ENCODE data around the gene CD7. TPM values are rescaled to one million over a fixed set of nuclear protein-coding genes. Genes with fewer than 3 reads are reported as not detected.

CD7 gene
- total RNA-seq, 1 donor from 2014 or later, result 1.0 TPM

DNA sequence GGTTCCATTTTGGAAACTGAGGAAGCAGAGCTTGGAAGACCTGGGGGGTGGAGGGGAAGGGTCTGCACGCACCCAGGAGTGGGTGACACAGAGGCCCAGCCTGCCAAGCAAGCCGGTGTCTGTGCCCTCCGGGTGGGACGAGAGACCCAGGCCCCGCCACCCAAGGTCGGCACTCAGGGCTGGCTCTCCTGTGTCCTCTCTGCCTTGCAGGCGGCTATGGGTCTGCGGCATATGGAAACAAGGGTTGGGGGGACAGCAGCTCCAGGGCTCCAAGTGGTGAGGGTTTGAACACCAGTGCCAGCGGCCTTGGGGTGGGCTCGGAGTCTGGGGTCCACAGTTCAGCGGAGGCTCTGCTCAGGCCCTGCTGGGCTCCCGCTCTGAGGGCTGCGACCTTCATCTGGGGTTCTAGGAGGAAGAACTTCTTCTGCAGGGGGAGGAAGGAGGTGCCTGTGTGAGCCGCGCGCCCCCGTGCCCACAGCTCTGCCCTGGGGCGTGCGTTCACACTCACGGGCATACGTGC lies 4.6 kb upstream of the CD7 start:
- DNase-seq (ENCODE audit: extremely low spot score, unreplicated experiment), result no peak
- H3K4me1 Mint-ChIP-seq (ENCODE audit: unreplicated experiment), result peaks cover 1% of the 10 kb centered on the region
- TF ChIP-seq, protein P1, sequence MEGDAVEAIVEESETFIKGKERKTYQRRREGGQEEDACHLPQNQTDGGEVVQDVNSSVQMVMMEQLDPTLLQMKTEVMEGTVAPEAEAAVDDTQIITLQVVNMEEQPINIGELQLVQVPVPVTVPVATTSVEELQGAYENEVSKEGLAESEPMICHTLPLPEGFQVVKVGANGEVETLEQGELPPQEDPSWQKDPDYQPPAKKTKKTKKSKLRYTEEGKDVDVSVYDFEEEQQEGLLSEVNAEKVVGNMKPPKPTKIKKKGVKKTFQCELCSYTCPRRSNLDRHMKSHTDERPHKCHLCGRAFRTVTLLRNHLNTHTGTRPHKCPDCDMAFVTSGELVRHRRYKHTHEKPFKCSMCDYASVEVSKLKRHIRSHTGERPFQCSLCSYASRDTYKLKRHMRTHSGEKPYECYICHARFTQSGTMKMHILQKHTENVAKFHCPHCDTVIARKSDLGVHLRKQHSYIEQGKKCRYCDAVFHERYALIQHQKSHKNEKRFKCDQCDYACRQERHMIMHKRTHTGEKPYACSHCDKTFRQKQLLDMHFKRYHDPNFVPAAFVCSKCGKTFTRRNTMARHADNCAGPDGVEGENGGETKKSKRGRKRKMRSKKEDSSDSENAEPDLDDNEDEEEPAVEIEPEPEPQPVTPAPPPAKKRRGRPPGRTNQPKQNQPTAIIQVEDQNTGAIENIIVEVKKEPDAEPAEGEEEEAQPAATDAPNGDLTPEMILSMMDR (IDR thresholded peaks at IDR 0.05), result no peak
- H3K9me3 Mint-ChIP-seq (ENCODE audit: unreplicated experiment), result no peaks in the 10 kb centered on the region
- no peak overlapping the region for H3K4me3 Mint-ChIP-seq (ENCODE audit: unreplicated experiment)
- H3K36me3 Mint-ChIP-seq (ENCODE audit: unreplicated experiment), result no peaks in the 10 kb centered on the region
- no peak overlapping the region for H3K27ac Mint-ChIP-seq (ENCODE audit: unreplicated experiment)
- H3K27me3 Mint-ChIP-seq (ENCODE audit: unreplicated experiment), result no peaks in the 10 kb centered on the region

DNA sequence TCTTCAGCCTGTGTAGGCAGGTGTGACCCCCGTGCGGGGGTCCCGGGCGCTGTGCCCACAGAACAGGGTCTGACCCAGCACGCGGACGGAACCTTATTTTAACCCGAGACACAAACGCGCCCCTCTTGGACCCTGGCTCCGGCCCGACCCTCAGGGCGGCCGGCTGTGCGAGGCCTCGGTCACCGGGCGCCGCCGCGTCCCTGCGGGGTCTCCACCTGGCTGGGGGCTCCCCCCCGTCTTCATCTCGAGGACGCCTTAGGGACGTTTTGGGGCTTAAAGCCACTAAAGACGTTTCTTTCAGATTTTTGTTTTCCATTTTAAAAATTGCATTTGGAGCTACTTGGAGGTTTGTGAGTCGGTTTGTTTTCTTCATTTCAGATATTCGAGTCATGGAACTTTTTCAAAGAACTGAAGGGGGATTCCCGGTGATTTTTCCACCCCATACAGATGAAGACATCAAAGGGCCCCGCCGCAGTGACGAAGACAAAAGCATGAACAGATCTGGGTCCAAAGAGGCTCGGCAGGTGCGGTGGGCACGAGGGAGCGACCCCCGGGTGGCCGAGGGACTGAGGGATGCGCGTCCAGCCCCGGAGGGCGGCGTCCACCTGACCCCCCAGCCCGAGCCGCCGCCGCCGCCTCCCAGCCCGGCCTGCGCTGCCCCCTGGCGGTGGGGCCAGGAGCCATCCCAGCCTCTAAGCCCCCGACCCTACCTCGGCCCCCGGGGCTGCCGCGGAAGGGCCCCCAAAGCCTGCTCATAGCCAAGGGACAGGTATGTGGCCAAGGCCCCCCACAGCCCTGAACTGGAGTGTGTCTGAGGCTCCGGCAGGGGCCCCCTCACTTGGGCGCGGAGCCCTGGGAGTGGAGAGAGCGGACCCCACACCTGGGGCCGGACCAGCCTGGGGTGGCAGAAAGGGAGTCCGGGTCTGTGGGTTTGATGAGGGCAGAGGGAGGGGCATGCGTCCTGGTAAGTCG lies 3.8 kb upstream of the CD7 start:
- Mint-ChIP-seq H3K27ac (ENCODE audit: unreplicated experiment) (no peak overlapping the region), H3K4me3 (ENCODE audit: unreplicated experiment) (no peak overlapping the region), H3K9me3 (ENCODE audit: unreplicated experiment) (no peaks in the 10 kb centered on the region), H3K4me1 (ENCODE audit: unreplicated experiment) (peaks cover 1% of the 10 kb centered on the region), H3K27me3 (ENCODE audit: unreplicated experiment) (no peaks in the 10 kb centered on the region), H3K36me3 (ENCODE audit: unreplicated experiment) (no peaks in the 10 kb centered on the region)
- DNase-seq (ENCODE audit: extremely low spot score, unreplicated experiment), result no peak
- TF ChIP-seq, protein P1 (IDR thresholded peaks at IDR 0.05), result peak; percentile 82

DNA sequence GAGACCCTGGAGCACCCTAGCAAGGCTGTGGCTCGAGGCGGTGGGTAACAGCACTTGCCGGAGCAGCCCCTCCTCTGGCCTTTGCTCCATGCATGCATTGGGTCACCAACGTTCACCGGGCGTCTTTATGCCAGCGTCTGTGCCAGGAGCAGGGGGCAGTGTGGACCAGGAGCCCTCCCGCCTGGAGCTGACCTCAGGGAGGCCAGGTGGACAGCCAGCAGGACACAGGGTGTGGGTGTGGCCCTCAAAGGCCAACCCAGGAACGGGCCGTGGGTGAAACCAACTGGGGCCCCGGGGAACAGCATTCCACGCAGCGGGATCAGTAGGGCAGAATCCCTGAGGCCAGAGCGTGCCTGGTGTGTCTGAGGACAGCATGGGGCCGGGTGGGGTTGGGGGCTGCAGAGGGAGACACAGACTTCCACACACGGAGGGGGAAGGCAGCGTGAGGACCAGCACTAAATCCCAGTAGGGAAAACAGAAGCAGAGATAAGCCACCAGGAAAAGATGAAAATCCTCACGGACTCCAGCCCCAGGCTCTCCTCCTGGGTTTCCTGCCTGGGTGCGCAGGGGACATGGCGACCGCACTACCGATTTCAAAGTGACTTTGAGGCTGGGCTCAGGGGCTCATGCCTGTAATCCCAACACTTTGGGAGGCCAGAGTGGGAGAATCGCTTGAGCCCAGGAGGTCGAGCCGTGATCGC lies 2.9 kb upstream of the CD7 start:
- H3K9me3 Mint-ChIP-seq (ENCODE audit: unreplicated experiment), result no peaks in the 10 kb centered on the region
- DNase-seq (ENCODE audit: extremely low spot score, unreplicated experiment), result no peak
- H3K36me3 Mint-ChIP-seq (ENCODE audit: unreplicated experiment), result no peaks in the 10 kb centered on the region
- H3K27me3 Mint-ChIP-seq (ENCODE audit: unreplicated experiment), result peaks cover 5% of the 10 kb centered on the region
- no peak overlapping the region for H3K27ac Mint-ChIP-seq (ENCODE audit: unreplicated experiment)
- TF ChIP-seq, protein P1 (IDR thresholded peaks at IDR 0.05), result no peak
- peaks cover 3% of the 10 kb centered on the region for H3K4me1 Mint-ChIP-seq (ENCODE audit: unreplicated experiment)
- no peak overlapping the region for H3K4me3 Mint-ChIP-seq (ENCODE audit: unreplicated experiment)

DNA sequence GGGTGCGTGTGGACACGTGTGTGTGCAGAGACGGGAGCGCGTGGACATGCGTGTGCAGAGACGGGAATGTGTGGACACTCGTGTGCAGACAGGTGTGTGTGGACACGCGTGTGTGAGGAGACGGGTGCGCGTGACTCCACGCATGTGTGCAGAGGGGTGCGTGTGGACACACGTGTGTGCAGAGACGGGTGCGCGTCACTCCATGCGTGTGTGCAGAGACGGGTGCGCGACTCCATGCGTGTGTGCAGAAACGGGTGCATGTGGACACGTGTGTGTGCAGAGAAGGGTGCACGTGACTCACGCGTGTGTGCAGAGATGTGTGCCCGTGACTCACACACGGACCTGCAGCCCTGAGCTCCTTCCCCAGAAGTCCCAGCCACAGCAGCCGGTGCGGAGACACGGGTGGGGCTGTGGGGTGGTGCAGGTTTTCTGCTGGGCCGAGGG lies 2.2 kb upstream of the CD7 start:
- Mint-ChIP-seq H3K4me3 (ENCODE audit: unreplicated experiment) (no peak overlapping the region), H3K27ac (ENCODE audit: unreplicated experiment) (no peak overlapping the region)
- no peak for DNase-seq (ENCODE audit: extremely low spot score, unreplicated experiment)

More for the DNA sequence above, 2.2 kb upstream of the CD7 start:
- H3K4me1 Mint-ChIP-seq (ENCODE audit: unreplicated experiment), result peaks cover 3% of the 10 kb centered on the region
- peaks cover 7% of the 10 kb centered on the region for H3K27me3 Mint-ChIP-seq (ENCODE audit: unreplicated experiment)
- H3K9me3 Mint-ChIP-seq (ENCODE audit: unreplicated experiment), result no peaks in the 10 kb centered on the region
- TF ChIP-seq, protein P1 (IDR thresholded peaks at IDR 0.05), result no peak
- H3K36me3 Mint-ChIP-seq (ENCODE audit: unreplicated experiment), result no peaks in the 10 kb centered on the region
